Measurements from ENCODE around the gene TAS2R13. TPM values are rescaled to one million over a fixed set of nuclear protein-coding genes. Genes with fewer than 3 reads are reported as not detected.

The TAS2R13 gene, protein sequence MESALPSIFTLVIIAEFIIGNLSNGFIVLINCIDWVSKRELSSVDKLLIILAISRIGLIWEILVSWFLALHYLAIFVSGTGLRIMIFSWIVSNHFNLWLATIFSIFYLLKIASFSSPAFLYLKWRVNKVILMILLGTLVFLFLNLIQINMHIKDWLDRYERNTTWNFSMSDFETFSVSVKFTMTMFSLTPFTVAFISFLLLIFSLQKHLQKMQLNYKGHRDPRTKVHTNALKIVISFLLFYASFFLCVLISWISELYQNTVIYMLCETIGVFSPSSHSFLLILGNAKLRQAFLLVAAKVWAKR
- 1.3 TPM for total RNA-seq

DNA sequence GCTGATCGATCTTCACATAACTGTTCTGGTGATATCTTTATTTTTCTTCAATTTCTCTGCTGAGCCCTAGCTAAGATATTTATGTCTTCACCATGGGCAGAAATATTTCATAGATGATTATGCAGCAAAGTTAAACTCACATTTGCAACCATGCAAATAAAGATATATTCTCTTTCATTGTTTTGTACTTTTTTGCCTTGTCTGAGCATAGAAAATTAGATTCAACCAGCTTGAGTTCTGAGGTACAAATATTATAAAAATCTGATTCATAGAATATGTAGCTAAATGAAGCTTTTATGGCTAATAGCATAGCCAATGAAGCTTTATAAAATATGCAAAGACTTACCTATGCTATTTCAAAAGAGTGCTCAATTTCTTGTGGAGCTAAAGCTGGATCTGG lies at the start of gene TAS2R13:
TAS2R13 (minus strand) TSS at position 101 of the 400 bp plus-strand sequence. CDS start 264 bp downstream, outside the sequence.
- DNase-seq (ENCODE audit: low read depth in 2 of 3, low spot score in 2 of 3): no peak

DNA sequence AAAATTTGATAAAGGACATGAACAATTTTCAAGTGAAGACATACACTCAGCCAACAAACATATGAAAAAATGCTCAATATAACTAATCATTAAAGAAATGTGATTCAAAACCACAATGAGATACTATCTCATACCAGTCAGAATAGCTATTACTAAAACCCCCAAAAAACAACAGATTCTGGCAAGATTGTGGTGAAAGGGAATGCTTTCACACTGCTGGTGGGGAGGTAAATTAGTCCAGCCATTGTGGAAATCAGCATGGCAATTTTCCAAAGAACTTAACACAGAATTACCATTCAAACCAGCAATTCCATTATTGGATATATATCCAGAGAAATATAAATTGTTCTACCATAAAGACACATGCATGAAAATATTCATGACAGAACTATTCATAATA lies 48.4 kb upstream of the TAS2R13 start:
- DNase-seq (ENCODE audit: low read depth in 2 of 3, low spot score in 2 of 3): no peak

DNA sequence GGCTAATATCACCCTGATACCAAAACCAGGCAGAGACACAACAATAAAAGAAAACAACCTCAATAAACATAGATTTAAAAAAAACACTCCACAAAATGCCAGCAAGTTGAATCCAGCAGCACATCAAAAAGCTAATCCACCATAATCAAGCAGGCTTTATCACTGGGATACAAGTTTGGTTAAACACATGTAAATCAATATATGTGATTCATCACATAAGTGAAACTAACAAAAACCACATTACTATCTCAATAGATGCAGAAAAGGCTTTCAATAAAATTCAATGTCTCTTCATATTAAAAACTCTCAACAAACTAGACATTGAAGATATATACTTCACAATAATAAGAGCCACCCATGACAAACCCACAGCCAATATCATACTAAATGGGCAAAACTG lies 46.7 kb upstream of the TAS2R13 start:
- DNase-seq (ENCODE audit: low read depth in 2 of 3, low spot score in 2 of 3): no peak

DNA sequence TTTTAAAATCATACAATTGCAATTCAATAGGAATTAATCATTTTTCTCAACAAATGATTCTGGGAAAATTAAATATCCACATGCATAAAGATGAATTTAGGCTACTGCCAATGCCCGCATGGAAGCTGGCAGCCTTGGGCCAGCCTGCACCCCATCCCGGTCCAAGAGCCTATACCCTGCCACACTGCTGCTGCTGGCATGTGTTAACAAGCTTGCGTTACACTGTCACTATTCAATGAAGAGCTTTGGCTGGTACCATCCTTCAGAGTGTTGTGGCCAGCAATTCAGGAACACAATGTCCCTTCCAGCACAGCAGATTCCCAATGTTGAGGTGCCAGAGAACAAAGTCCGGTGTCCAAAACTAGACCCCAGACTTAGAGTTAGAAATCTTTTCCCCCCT lies 43.3 kb upstream of the TAS2R13 start:
- no peak for DNase-seq (ENCODE audit: low read depth in 2 of 3, low spot score in 2 of 3)

DNA sequence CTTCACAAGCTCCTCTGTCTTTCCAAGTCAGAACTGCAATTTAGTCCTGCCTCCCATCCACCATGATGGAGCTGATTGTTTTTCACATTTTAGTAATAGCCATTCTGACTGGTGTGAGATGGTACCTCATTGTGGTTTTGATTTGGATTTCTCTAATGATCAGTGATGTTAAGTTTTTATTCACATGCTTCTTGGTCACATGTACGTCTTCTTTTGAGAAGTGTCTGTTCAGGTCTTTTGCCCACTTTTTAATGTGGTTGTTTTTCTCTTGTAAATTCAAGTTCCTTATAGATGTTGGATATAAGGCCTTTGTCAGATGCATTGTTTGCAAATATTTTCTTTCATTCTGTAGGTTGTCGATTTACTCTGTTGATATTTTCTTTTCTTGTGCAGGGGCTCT lies 33.8 kb upstream of the TAS2R13 start:
- no peak for DNase-seq (ENCODE audit: low read depth in 2 of 3, low spot score in 2 of 3)

DNA sequence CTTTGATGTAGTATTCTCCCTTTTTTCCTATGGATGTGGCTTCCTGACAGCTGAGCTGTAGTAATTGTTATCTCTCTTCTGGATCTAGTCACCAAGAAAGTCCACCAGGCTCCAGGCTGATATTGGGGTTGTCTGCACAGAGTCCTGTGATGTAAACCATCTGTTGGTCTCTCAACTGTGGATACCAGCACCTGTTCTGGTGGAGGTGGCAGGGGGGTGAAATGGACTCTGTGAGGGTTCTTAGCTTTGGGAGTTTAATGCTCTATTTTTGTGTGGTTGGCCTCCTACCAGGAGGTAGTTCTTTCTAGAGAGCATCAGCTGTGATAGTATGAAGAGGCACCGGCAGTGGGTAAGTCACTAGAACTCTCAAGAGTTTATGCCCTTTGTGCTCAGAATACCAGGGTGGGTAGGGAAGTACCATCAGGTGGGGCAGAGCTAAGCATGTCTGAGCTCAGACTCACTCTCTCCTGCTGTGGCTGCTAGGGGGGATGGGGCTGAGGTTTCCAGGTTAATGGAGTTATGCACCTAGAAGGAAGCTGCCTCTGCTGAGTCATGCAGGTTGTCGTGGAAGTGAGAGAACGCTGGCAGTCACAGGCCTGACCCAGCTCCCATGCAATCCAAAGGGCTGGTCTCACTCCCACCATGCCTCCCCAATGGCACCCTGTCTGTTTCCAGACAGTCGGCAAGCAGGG lies 32.7 kb upstream of the TAS2R13 start:
- DNase-seq (ENCODE audit: low read depth in 2 of 3, low spot score in 2 of 3): no peak

DNA sequence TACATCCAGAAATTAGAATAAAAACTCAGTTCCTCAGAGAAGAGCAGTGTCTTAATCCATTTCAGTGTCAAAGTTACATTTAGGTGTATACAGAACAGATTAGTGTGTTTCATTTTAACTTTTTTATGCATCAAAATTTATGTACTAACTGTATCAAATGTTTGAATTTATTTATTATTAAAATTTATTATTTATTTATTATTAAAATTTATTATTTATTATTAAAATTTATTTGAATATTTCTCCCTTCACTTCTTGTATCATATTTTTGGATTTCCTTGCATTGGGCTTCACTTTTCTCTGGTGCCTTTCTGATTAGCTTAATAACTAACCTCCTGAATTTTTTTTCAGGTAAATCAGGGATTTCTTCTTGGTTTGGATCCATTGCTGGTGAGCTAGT lies 32.0 kb upstream of the TAS2R13 start:
- DNase-seq (ENCODE audit: low read depth in 2 of 3, low spot score in 2 of 3): no peak

DNA sequence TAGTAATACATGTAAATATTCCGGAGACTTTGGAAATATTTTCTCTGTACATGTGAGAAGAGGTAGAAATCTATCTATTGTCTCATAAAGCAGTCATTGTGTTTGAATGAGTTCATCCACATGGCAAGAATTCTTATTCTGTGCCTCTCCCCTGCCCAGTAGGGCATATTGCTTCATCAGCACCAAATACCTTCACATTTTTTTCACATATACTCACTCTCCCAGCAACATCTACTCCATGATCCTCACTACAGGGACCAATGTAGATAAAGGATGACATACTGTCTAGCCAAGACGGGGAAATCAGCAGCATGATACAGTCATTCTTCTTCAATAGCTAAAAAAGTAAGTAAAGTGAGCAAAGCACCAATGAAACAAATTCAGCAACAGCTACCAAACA lies 31.0 kb upstream of the TAS2R13 start:
- DNase-seq (ENCODE audit: low read depth in 2 of 3, low spot score in 2 of 3): no peak

DNA sequence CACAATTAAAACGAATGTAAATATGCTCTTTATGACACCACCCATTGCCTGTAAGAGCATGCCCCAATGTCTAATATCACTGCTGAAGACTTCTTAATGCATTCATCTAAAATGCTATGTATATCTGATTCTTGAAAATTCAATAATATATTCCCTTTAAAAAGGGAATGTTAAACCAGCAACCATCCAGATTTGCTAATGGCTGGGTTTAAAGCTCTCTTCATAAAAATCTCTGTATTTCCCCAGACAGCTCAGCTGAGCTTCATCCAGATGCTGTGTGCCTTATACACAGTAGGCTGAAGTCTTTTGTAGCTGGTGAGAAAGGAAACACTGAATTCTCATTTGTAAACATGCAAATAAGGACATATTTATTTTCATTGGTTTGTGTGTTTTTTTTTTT lies 29.8 kb upstream of the TAS2R13 start, which contains the start of gene TAS2R14:
TAS2R14 (minus strand) TSS at position 101 of the 400 bp plus-strand sequence; CDS start at position 45, 56 bp downstream.
- no peak for DNase-seq (ENCODE audit: low read depth in 2 of 3, low spot score in 2 of 3)

DNA sequence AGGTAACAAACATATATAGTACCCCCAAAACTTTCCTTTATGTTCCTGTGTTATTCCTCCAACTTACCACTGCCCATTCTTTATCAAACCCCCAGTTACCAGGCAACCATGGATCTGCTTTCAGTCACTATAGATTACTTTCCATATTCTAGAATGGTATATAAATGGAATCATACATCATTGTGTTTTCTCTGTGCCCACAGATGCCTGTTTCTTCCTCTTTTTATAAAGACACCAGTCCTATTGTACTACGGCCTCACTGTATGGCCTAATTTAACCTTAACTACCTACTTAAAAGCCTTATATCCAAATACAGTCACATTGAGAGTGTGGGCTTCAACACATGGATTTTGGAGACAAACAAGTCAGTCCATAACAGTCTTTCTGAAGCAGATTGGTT lies 27.1 kb upstream of the TAS2R13 start:
- no peak for DNase-seq (ENCODE audit: low read depth in 2 of 3, low spot score in 2 of 3)

DNA sequence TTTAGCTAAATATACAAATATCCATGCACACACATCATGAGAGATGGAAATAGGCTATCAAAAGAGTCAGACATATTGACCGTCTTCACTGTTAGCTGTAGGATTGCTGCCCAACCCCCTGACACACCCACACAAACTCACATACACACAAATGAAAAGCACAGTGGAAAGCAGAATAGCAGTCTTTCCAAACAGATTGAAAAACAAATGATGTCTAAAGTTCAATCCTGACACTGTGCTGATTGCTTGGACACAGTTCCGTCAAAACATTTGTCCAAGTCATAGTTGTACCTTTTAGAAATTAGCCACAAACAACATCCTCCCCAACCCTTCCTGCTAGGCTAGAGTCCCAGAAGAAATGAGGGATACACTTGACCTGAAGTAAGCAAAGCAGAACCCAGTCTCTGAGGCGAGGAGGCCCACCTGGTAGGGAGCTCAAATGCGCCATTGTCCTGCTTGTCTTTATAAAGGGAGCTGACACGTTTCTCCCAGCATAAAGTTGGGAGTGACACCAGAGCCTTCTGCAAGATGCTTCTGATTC lies 19.5 kb upstream of the TAS2R13 start, which contains the start of gene PRH2:
PRH2 (plus strand) TSS at position 491 of the 541 bp plus-strand sequence; CDS start at position 529, 38 bp downstream.
- DNase-seq (ENCODE audit: low read depth in 2 of 3, low spot score in 2 of 3): no peak

DNA sequence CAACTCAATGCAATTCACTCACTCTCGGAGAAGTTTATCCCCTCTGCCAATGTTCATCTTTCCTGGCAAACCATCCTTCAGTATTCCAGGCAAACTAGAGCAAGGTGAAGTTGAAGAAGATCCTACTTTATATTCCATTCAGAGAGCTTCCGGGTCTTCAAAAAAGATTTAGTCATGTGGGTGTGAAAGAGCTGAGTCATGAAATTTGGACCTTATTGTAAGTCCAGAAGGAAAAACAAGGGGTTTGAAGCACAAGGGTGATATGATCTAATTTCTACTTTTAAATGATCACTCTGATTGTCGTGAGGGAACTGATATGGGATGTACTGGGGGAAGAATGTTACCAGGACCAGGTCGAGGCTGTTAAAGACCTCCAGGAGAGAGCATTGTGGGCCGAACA lies 16.9 kb upstream of the TAS2R13 start:
- DNase-seq (ENCODE audit: low read depth in 2 of 3, low spot score in 2 of 3): no peak

DNA sequence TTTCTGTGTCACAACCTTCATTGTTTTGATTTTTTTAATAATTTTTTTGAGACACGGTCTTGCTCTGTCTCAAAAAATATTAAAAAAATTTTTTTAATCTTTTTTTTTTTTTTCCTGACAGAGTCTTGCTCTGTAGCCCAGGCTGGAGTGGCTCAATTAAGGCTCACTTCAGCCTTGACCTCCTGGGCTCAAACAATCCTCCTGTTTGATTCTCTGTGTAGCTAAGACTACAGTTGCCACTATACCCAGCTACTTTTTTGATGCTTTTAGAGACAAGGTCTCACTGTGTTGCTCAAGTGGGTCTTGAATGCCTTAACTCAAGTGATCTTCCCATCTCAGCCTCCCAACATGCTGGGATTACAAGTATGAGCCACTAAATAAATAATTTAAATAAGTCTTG lies 10.4 kb upstream of the TAS2R13 start:
- no peak for DNase-seq (ENCODE audit: low read depth in 2 of 3, low spot score in 2 of 3)

DNA sequence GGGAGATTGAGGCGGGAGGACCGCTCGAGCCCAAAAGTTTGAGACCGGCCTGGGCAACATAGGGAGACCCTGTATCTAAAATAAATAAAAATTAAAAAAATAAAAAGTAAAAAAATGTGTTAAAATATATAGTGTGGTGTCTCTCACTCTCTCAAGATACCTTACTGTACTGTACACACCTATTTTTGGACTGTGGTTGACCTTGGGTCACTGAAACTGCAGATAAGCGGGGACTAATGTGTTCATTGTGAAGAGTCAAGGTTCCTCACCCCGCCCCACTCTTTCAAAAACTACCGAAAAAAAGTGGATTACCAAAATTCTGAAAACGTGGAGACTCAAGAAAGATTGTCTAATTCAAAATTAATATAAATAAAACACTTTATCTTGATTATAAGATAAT lies 1.0 kb upstream of the TAS2R13 start:
- no peak for DNase-seq (ENCODE audit: low read depth in 2 of 3, low spot score in 2 of 3)

DNA sequence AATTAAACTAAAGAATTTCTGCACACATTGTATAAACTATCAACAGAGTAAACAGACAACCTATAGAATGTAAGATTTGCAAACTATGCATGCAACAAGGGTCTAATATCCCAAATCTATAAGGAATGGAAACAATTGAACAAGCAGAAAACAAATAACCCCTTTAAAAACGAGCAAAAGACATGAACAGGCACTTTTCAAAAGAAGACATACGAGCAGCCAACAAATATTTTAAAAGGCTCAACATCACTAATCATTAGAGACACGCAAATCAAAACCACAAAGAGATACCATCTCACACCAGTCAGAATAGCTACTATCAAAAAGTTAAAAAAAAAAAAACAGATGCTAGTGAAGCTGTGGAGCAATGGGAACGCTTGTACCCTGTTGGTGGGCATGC lies 4.7 kb downstream of the TAS2R13 start:
- DNase-seq (ENCODE audit: low read depth in 2 of 3, low spot score in 2 of 3): no peak

DNA sequence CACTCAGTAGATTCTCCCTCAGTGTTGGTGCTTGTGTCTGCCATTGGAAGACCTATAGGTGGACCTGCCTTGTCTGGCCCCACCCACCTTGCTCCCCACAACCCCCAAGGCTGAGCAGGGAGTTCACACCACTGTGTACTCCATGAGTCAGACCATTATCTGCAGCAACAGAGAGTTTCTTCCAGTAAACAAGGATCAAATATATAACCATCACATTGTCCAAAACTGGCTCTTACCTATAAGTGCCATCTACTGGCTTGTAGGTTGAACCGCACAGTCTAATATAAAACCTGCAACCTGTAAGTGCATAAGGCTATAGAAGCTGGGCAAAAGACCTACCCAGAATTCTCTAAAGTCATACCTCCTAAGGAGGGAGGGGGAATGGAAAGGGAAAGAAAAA lies 7.9 kb downstream of the TAS2R13 start:
- no peak for DNase-seq (ENCODE audit: low read depth in 2 of 3, low spot score in 2 of 3)

DNA sequence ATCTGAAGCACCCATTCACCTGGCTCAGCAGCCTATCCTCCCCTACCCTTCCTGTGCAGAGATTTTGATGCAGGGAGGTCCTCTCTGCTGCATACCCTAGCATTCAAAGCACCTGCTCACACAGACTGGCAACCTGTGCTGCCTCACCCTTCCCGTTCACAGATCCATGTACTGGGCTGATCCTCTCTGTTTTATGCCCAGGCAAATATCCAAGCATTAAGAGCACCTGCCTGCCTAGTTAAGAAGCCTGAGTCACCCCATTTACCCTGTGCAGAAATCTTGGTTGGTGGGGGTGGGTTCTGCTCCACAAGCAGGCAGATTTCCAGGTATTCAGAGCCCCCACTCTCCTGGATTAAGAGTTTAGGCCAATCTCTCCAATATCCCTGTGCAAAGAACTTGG lies 8.4 kb downstream of the TAS2R13 start:
- DNase-seq (ENCODE audit: low read depth in 2 of 3, low spot score in 2 of 3): no peak

DNA sequence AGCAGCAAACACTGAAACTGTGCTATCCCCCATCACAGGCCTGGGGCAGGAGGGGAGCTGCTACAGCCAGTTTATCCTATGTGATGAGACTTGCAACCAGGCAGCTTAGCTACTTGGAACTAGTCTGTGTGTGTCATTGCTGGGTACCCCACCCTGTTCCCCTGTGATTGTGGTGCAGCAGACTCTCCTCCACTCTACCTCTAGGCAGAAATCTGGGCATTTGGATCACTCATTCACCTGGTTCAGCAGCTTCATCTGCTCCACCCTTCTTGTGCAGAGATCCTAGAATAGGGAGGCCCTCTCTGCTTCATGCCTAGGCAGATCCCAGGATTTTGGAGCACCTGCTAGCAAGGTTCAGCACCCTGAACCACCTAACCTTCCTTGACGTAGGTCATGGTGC lies 8.8 kb downstream of the TAS2R13 start:
- no peak for DNase-seq (ENCODE audit: low read depth in 2 of 3, low spot score in 2 of 3)

DNA sequence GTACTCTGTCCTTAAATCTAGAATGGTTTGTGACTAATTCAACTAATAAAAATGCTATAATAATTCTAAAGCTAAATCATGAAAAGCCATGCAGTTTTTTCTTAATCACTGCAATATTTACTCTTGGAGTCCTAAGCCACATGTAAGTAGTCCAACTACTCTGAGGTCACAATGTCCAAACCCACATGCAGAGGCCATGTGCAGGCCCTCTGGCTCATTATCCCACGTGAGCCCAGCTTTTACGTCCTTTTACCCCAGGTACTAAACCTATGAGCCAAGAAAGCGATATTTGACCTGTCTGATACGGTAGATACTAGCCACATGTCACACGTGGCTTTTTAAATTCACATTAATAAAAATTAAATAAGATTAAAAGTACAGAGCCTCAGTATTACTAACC lies 12.5 kb downstream of the TAS2R13 start:
- DNase-seq (ENCODE audit: low read depth in 2 of 3, low spot score in 2 of 3): no peak

DNA sequence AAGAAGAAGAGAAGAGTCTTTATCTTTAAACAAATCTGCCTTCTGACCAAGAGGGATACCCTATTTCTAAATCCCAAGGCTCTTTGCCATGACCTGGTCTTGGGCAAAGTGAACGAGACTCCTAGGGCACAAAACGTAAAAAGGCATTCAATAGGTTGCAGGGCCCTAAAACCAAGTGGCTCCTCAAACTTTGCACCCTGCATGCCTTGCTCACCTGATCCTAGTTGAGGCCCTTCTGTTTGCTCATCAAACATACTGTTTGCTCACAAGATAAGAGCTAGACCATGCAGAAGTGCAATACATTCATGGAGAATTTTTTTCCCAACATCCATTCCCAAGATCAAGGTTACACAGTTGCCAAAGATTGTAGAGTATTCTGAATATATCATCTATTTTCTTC lies 17.4 kb downstream of the TAS2R13 start:
- DNase-seq (ENCODE audit: low read depth in 2 of 3, low spot score in 2 of 3): no peak

DNA sequence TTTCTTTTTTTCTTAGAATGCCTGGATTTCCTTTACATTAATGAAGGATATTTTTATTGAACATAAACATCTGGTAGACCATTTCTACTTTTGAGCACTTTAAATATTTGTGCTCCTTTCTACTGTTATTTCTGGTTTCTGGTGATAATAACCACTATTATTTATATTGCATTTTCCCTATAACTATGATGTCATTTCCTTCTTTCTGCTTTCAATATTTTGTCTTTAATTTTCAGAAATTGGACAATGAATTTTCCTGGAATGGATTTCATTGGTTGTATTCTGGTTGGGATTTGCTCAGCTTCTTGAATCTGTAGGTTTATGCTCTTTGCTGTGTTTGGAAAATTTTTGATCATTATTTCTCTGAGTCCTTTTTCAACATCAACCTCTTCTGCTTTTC lies 20.1 kb downstream of the TAS2R13 start:
- no peak for DNase-seq (ENCODE audit: low read depth in 2 of 3, low spot score in 2 of 3)
